SK-N-SH (cell line): Measurements from ENCODE around the gene SLC2A5. TPM values are rescaled to one million over a fixed set of nuclear protein-coding genes. Genes with fewer than 3 reads are reported as not detected.
"Not testable (repeated sequence)": the region's sequence is repeated elsewhere in the genome, so short reads cannot be mapped to it uniquely, and the experiment has no call there.

Experiments
- CTCF ChIA-PET: fragments of 300-600, 350-600 bp; formaldehyde crosslinking; extraction: SDS; loops from one replicate; lab custom pipeline; 2021; lab: Yijun Ruan, JAX
- POLR2A ChIA-PET: fragments of 350-600 bp; sonication (Branson Sonifier 250); formaldehyde crosslinking; extraction: SDS; loops from one replicate; lab custom pipeline; 2020; ENCODE audit warnings: antibody characterized with exemption, inconsistent platforms; lab: Yijun Ruan, JAX
- DNase-seq: peaks from one replicate; pipeline ENCODE4 v3.0.0; 2012
- H2AFZ ChIP-seq: fragments of 200-600 bp; sonication (generic); 2 replicates; pipeline ENCODE4 v1.8.1; 2016; ENCODE audit warnings: antibody characterized with exemption, mild to moderate bottlenecking, low read depth
- H3F3A ChIP-seq: fragments of 200-600 bp; sonication (generic); replicated peaks from 2 replicates; pipeline ENCODE3; 2016; ENCODE audit warnings: antibody characterized with exemption, mild to moderate bottlenecking; ENCODE audit not compliant: insufficient read depth
- H3K27ac ChIP-seq, 2 experiments: fragments of 200-500 bp in 1 of 2; fragments of 200-600 bp in 1 of 2; sonication (Bioruptor generic) in 1 of 2; sonication (generic), shearing (Covaris generic) in 1 of 2; 2 replicates each; pipeline versions ENCODE4 v1.5.1 to v1.6.1; 2014 to 2016; ENCODE audit warnings: low read depth in 2 of 2, inconsistent platforms in 1 of 2, low read length in 1 of 2, mild to moderate bottlenecking in 1 of 2, mixed read lengths in 1 of 2
- H3K27me3 ChIP-seq: fragments of 200-600 bp; sonication (generic), shearing (Covaris generic); 2 replicates; pipeline ENCODE4 v1.6.1; 2016; ENCODE audit warnings: mixed run types; ENCODE audit not compliant: insufficient read depth
- H3K36me3 ChIP-seq, 2 experiments: fragments of 200-500 bp in 1 of 2; fragments of 200-600 bp in 1 of 2; sonication (Bioruptor generic) in 1 of 2; sonication (generic) in 1 of 2; replicated peaks in 1 of 2; 2 replicates each; pipeline versions ENCODE3 to v1.5.1; 2014 to 2016; ENCODE audit warnings: low read length in 1 of 2, mild to moderate bottlenecking in 1 of 2; ENCODE audit not compliant: insufficient read depth in 2 of 2, control insufficient read depth in 1 of 2
- H3K4me1 ChIP-seq, 2 experiments: fragments of 200-500 bp in 1 of 2; fragments of 200-600 bp in 1 of 2; sonication (Bioruptor generic) in 1 of 2; sonication (generic), shearing (Covaris generic) in 1 of 2; 2 replicates each; pipeline versions ENCODE4 v1.5.1 to v1.6.1; 2014 to 2016; ENCODE audit warnings: low read depth in 1 of 2, low read length in 1 of 2, mixed run types in 1 of 2; ENCODE audit not compliant: insufficient read depth in 2 of 2, control insufficient read depth in 1 of 2
- H3K4me2 ChIP-seq: fragments of 200-600 bp; sonication (generic), shearing (Covaris generic); 2 replicates; pipeline ENCODE4 v1.6.1; 2017; ENCODE audit warnings: mixed run types
- H3K4me3 ChIP-seq, 2 experiments: fragments of 200-500 bp in 1 of 2; fragments of 200-600 bp in 1 of 2; sonication (Bioruptor generic) in 1 of 2; sonication (generic), shearing (Covaris generic) in 1 of 2; 2 replicates each; pipeline versions ENCODE4 v1.5.1 to v1.8.1; 2014 to 2016; ENCODE audit warnings: low read depth in 2 of 2, inconsistent platforms in 1 of 2, low read length in 1 of 2, mild to moderate bottlenecking in 1 of 2, mixed read lengths in 1 of 2, moderate library complexity in 1 of 2
- H3K79me2 ChIP-seq: fragments of 200-600 bp; sonication (generic); 2 replicates; pipeline ENCODE4 v1.8.1; 2017; ENCODE audit warnings: mild to moderate bottlenecking; ENCODE audit not compliant: insufficient read depth
- H3K9ac ChIP-seq: fragments of 200-600 bp; sonication (generic); 2 replicates; pipeline ENCODE4 v1.6.1; 2017; ENCODE audit warnings: mixed run types
- H3K9me2 ChIP-seq: fragments of 200-600 bp; sonication (generic); 2 replicates; pipeline ENCODE4 v1.6.1; 2017; ENCODE audit warnings: mixed run types
- H3K9me3 ChIP-seq: fragments of 200-600 bp; sonication (generic); 2 replicates; pipeline ENCODE4 v1.6.1; 2017; ENCODE audit warnings: mixed run types, mild to moderate bottlenecking, moderate library complexity
- H4K20me1 ChIP-seq: fragments of 200-600 bp; sonication (generic); 2 replicates; pipeline ENCODE4 v1.6.1; 2017; ENCODE audit warnings: mild to moderate bottlenecking, mixed run types; ENCODE audit not compliant: insufficient read depth
- ELF1 ChIP-seq: IDR thresholded peaks from 2 replicates; pipeline ENCODE4 v1.4.0; 2012
- EZH2phosphoT487 ChIP-seq: fragments of 200-600 bp; sonication (generic); IDR thresholded peaks from 2 replicates; pipeline ENCODE4 v1.6.1; 2017; ENCODE audit warnings: low read depth, mixed run types, mild to moderate bottlenecking, antibody characterized with exemption, moderate library complexity, borderline replicate concordance
- FOXJ3 ChIP-seq: sonication (generic); formaldehyde crosslinking; IDR thresholded peaks from 2 replicates; pipeline ENCODE4 v1.5.1; 2020; ENCODE audit warnings: mild to moderate bottlenecking, missing genetic modification reagents
- MXI1 ChIP-seq: IDR thresholded peaks from 2 replicates; pipeline ENCODE4 v1.6.1; 2012; ENCODE audit warnings: mild to moderate bottlenecking, low read depth, low read length, improper control_type of control experiment
- POLR2AphosphoS5 ChIP-seq: IDR thresholded peaks from 2 replicates; pipeline ENCODE4 v1.6.1; 2012; ENCODE audit warnings: low read depth, low read length
- RFX5 ChIP-seq: IDR thresholded peaks from 2 replicates; pipeline ENCODE4 v1.6.1; 2012; ENCODE audit warnings: mild to moderate bottlenecking, improper control_type of control experiment, low read length
- RXRA ChIP-seq: IDR thresholded peaks from 2 replicates; pipeline ENCODE4 v1.4.0; 2012; ENCODE audit warnings: low read depth, mild to moderate bottlenecking, borderline replicate concordance
- TAF1 ChIP-seq: IDR thresholded peaks from 2 replicates; pipeline ENCODE4 v1.6.1; 2012; ENCODE audit warnings: low read depth, mild to moderate bottlenecking, low read length, moderate library complexity, borderline replicate concordance
- WGBS: methylation state at CpG from one replicate; pipeline ENCODE4 v1.1.6; 2017; ENCODE audit warnings: low lambda C conversion rate; 5-methylcytosine and 5-hydroxymethylcytosine counted together
- polyA plus RNA-seq, 3 experiments: library from polyadenylated mRNA; depleted of rRNA; stranded (reverse); fragments of >200 nt; gene quantifications; 2 replicates each; pipeline ENCODE4 v1.2.3, GENCODE V29; 2012
- TF ChIP-seq, protein P1 (sequence below): IDR thresholded peaks from 2 replicates; pipeline ENCODE4 v1.4.0; 2012; ENCODE audit warnings: low read depth, borderline replicate concordance
- TF ChIP-seq, protein P2 (sequence below): IDR thresholded peaks from 2 replicates; pipeline ENCODE4; 2012
- TF ChIP-seq, protein P3 (sequence below): IDR thresholded peaks from 2 replicates; pipeline ENCODE4 v1.6.1; 2012; ENCODE audit warnings: mild to moderate bottlenecking, low read depth, low read length, moderate library complexity

Gene SLC2A5
- polyA plus RNA-seq, 1 of the 3 experiments (the other 2 are of a cell fraction) = 0.02 TPM

DNA sequence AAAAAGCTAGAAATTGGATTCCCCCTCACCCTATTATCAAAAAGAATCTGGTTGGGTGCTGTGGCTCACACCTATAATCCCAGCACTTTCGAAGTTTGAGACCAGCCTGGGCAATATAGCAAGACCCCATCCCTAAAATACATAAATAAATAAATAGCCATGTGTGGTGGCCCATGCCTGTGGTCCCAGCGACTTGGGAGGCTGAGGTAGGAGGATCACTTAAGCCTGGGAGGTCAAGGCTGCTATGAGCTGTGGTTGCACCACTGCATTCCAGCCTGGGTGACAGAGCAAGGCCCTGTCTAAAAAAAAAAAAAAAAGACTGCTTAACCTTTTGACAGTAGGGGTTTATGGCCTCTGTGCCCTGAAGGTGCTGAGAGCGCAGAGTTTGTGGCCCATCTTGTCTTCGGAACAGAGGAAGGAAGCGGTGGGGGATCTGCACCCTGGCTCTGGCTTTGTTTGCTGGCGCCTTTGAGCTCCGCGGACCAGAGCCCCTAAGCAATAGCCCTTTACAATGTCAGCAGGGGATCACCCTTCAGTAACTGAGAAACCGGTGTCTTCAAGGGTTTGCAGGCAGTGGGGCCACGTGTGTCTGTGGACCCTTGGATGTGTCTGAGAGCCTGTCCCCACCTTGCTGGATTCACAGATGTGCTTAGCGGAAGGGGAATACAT lies 65.3 kb downstream of the SLC2A5 start:
- Histone ChIP-seq H2AFZ (no peak overlapping the region), H3K4me2 (no peak overlapping the region), H3K9me3 (no peaks in the 10 kb centered on the region), H3K4me3 (no peak overlapping the region), H3K27me3 (no peaks in the 10 kb centered on the region), H3K27ac (no peak overlapping the region), H3F3A (no peaks in the 10 kb centered on the region), H3K4me1 (no peaks in the 10 kb centered on the region), H3K36me3 (no peaks in the 10 kb centered on the region), H3K79me2 (no peaks in the 10 kb centered on the region), H3K9ac (no peak overlapping the region), H3K9me2 (no peaks in the 10 kb centered on the region), H4K20me1 (no peaks in the 10 kb centered on the region)
- 71% methylated on average over 6 of the region's 11 CpGs for WGBS
- POLR2A ChIA-PET = no interaction called here
- DNase-seq = no peak
- TF ChIP-seq, protein P1, sequence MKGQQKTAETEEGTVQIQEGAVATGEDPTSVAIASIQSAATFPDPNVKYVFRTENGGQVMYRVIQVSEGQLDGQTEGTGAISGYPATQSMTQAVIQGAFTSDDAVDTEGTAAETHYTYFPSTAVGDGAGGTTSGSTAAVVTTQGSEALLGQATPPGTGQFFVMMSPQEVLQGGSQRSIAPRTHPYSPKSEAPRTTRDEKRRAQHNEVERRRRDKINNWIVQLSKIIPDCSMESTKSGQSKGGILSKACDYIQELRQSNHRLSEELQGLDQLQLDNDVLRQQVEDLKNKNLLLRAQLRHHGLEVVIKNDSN = no peak
- TF ChIP-seq RFX5 (no peak), POLR2AphosphoS5 (no peak), EZH2phosphoT487 (no peak), ELF1 (no peak), FOXJ3 (CRISPR knock-in tag) (no peak), RXRA (no peak), TAF1 (no peak), MXI1 (no peak)
- TF ChIP-seq, protein P2, sequence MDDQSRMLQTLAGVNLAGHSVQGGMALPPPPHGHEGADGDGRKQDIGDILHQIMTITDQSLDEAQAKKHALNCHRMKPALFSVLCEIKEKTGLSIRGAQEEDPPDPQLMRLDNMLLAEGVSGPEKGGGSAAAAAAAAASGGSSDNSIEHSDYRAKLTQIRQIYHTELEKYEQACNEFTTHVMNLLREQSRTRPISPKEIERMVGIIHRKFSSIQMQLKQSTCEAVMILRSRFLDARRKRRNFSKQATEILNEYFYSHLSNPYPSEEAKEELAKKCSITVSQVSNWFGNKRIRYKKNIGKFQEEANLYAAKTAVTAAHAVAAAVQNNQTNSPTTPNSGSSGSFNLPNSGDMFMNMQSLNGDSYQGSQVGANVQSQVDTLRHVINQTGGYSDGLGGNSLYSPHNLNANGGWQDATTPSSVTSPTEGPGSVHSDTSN = no peak
- TF ChIP-seq, protein P3, sequence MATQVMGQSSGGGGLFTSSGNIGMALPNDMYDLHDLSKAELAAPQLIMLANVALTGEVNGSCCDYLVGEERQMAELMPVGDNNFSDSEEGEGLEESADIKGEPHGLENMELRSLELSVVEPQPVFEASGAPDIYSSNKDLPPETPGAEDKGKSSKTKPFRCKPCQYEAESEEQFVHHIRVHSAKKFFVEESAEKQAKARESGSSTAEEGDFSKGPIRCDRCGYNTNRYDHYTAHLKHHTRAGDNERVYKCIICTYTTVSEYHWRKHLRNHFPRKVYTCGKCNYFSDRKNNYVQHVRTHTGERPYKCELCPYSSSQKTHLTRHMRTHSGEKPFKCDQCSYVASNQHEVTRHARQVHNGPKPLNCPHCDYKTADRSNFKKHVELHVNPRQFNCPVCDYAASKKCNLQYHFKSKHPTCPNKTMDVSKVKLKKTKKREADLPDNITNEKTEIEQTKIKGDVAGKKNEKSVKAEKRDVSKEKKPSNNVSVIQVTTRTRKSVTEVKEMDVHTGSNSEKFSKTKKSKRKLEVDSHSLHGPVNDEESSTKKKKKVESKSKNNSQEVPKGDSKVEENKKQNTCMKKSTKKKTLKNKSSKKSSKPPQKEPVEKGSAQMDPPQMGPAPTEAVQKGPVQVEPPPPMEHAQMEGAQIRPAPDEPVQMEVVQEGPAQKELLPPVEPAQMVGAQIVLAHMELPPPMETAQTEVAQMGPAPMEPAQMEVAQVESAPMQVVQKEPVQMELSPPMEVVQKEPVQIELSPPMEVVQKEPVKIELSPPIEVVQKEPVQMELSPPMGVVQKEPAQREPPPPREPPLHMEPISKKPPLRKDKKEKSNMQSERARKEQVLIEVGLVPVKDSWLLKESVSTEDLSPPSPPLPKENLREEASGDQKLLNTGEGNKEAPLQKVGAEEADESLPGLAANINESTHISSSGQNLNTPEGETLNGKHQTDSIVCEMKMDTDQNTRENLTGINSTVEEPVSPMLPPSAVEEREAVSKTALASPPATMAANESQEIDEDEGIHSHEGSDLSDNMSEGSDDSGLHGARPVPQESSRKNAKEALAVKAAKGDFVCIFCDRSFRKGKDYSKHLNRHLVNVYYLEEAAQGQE = no peak
- CTCF ChIA-PET = interaction anchor here (1.2 to 3.5 kb wide), 10 partner anchors 8 to 145 kb away, joined by 3 to 24 read pairs (median 8); no protein-coding TSS in a partner anchor

- H4K20me1 ChIP-seq, POLR2A ChIA-PET, H3K4me2 ChIP-seq, DNase-seq, H3K27me3 ChIP-seq, H3K36me3 ChIP-seq, H3K79me2 ChIP-seq, H3K9me3 ChIP-seq, H3F3A ChIP-seq, H3K4me1 ChIP-seq, H3K9me2 ChIP-seq, H2AFZ ChIP-seq, H3K9ac ChIP-seq, H3K27ac ChIP-seq, H3K4me3 ChIP-seq: not testable (repeated sequence)
- CTCF ChIA-PET = interaction anchor here (1.5 kb wide), 1 partner anchor 85 kb away, joined by 3 read pairs; no protein-coding TSS in a partner anchor
- WGBS = 85% methylated on average over 11 of the region's 11 CpGs
Measured at GRCh38 chr1:9002215-9002560, 67.2 kb downstream of the SLC2A5 start.

DNA sequence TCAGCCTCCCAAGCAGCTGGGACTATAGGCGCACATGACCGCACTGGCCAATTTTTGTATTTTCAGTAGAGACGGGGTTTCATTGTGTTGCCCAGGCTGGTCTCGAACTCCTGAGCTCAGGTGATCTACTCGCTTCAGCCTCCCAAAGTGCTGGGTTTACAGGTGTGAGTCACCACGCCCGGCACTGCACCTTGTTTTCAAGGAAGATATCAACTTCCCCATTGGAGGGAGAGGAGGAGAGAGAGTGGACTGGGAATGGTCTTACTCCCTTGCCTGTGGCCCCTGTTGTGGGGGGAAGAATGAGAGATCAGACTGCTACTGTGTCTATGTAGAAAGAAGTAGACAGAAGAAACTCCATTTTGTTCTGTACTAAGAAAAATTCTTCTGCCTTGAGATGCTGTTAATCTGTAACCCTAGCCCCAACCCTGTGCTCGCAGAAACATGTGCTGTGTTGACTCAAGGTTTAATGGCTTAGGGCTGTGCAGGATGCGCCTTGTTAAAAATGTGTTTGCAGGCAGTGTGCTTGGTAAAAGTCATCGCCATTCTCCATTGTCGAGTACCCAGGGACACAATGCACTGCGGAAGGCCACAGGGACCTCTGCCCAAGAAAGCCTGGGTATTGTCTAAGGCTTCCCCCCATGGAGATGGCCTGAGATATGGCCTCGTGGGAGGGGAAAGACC lies 67.8 kb downstream of the SLC2A5 start:
- H3K4me3 ChIP-seq, H3K9ac ChIP-seq, H3K4me2 ChIP-seq, H3K27ac ChIP-seq, H3K36me3 ChIP-seq, CTCF ChIA-PET, H3K79me2 ChIP-seq, DNase-seq, H3K27me3 ChIP-seq, H3K9me3 ChIP-seq, H3F3A ChIP-seq, POLR2A ChIA-PET, H3K9me2 ChIP-seq, H3K4me1 ChIP-seq, H2AFZ ChIP-seq, H4K20me1 ChIP-seq: not testable (repeated sequence)
- WGBS = 83% methylated on average over 12 of the region's 13 CpGs
